Fibroblast of skin of abdomen (primary cell): ENCODE data around the gene OR5M8. TPM values are rescaled to one million over a fixed set of nuclear protein-coding genes. Genes with fewer than 3 reads are reported as not detected.

Experiments used
- DNase-seq: peaks from one replicate; pipeline ENCODE4 v3.0.0-alpha.2; 2013
- polyA plus RNA-seq, 2 experiments: library from polyadenylated mRNA; unstranded; fragments of 120-200 nt; gene quantifications; one replicate each; pipeline ENCODE4 v1.2.1, GENCODE V29; 2013; ENCODE audit not compliant: insufficient read length in 2 of 2

OR5M8 gene
- polyA plus RNA-seq (2013, experiment 1 of 2; ENCODE audit: insufficient read length): not detected
- not detected for polyA plus RNA-seq (2013, experiment 2 of 2; ENCODE audit: insufficient read length)

DNA sequence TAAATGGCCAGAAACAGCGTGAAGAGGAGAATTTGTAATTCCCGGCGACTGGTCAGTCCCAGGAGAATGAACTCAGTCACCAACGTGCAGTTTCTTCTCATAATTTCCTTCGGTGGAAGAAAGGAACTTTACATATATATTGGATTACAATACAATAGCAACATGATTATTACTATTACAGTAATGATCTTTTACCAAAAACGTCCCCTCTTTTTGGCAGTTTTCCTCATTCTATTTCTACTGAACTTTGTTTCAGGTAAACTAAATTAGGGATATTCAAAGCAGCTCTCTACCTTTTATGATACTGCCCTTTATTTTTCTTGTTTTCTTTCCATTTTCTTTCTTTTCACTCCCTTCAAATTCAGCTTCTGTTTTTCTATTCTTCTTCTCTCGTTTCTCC, at the start of gene OR5M8:
Gene OR5M8, minus strand, starts transcription at position 101 of the 400 bp plus-strand sequence. Its CDS starts 0 bp downstream, at position 101.
- DNase-seq: no peak

- DNase-seq: no peak
Observed at GRCh38 chr11:56533054-56533740, 42.0 kb upstream of the OR5M8 start.

- DNase-seq: no peak
Observed at GRCh38 chr11:56531856-56532255, 40.7 kb upstream of the OR5M8 start.

DNA sequence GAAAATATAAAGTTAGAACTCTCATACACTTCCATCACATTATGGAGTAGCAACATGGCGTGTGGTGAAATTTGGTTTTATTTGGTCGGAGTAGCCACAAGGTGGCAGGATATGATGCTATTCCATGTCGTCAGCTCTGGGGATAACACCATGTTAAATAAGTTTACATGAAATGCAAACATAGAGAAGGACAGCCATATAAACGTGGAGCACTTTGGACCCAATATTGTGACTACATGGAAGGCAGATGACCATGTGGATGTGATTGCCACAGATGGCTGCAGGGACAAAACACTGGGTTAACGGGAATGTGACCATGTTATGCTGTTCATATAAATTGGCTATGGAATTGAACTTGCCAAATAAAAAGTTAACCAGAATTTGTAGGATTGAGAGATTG, 30.8 kb upstream of the OR5M8 start:
- DNase-seq: no peak

GRCh38 chr11:56513280-56513679, 22.1 kb upstream of the OR5M8 start:
- no peak for DNase-seq

GRCh38 chr11:56509439-56509838, 18.3 kb upstream of the OR5M8 start:
- DNase-seq: no peak

GRCh38 chr11:56497010-56497409, 5.8 kb upstream of the OR5M8 start:
- DNase-seq: no peak

DNA sequence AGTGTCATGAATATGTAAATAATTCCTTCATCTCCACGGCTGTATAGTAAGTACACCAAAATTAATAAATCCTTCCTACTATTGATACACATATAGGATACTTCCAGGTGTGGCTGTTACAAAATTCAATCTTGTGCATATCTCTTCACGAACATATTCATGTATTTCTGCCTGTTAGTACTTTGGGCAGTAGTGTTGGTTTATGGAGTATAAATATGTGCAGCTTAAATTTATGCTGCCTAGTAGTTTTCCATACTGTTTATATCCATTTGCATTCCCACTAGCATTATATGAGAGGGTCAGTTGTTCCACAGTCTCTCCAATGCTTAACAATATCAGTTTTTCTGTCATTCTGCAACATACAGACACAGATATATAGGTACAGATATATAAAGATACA, 3.9 kb upstream of the OR5M8 start:
- DNase-seq: no peak

DNA sequence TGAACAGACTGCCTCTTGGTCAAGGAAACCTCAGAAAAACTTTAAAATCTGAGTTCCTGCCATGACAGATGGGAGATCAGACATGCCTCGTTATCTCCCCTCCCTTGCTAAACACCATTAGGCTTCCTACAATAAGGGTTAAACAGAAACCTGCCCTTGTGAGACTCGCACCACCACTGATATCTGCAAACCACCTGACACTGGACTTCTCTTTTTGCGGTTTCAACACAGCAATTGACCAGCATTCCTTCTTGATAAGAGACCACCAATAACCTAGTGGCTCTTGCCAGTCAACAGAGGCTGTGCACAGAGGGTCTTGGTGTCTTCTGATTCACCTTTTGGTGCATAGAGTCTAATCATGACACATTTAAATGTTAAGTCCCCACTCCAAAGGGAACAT, 4.4 kb downstream of the OR5M8 start:
- DNase-seq: no peak

DNA sequence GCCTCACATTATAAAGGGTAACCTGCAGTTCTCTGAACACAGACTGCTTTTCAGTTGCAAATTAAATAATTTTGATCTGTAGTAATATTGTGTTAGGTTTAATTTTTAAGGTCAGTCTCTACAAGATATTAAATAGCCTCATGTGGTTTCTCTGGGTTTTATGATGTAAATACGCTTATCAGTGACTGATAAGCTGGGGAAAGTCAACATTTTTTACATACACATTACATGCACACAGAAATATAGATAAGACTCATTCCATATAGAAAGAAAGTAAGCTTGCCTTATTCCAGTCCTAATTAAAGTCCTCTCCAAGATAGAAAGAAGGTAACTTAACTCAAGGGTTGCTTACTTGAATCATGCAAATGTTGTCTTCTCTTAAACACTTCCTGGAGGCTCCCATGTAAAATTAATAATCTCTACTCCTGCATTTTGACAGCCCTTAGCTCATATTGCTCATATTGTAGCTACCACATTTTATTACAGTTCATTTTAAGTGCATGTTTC, 16.4 kb downstream of the OR5M8 start:
- DNase-seq: no peak

DNA sequence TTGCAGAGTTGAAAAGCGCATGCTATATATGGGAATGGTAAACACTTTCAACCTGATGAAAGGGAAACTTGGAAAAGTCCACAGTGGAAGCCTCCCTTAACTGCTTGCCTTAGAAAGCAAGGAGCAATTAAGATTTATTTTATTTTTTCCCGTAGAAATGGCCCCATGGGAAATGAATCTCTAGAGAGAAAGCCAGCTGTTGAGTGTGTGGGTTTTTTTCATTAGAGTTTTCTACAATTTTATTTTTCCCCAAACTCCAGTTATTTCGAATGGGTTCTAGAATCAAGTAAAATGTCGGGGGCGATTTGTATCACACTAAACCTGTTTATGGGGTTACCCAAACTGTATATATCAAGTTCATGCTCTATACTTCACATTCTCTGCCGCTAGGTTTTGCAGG, 17.9 kb downstream of the OR5M8 start, which contains the start of gene OR5M3:
Gene OR5M3, minus strand, starts transcription at position 101 of the 400 bp plus-strand sequence. CDS start 2,855 bp downstream, outside the sequence.
- no peak for DNase-seq

DNA sequence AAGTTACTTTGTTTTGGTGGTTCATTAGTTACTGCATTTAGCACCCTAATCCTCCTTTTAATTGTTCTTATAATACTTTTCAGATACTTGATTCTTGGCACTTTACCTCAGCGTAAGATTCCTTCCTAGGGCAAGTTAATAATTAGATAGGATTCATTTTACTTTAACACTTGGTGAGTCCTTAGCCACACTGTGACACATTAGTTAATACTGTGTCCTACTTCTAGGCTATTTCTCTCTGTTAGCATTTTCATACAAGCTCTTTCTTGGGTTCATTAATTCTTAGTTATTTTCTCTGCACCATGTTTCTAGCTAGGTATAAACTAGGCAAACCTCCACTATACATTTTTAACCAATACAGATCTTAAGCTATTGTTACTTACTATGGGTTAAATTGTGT, 34.1 kb downstream of the OR5M8 start:
- DNase-seq: no peak

GRCh38 chr11:56453521-56453920, 37.6 kb downstream of the OR5M8 start:
- DNase-seq: no peak
